K562 treated with DMSO at 1 percent for 48 hours (cell line): Measurements from ENCODE around the gene ADM2. TPM values are rescaled to one million over a fixed set of nuclear protein-coding genes. Genes with fewer than 3 reads are reported as not detected.

Experiments
- total RNA-seq: library from RNA; unstranded; fragments of 300-600 nt; gene quantifications from 2 replicates; pipeline ENCODE4 v1.2.3, GENCODE V29; 2022; ENCODE audit warnings: low replicate concordance; ENCODE audit errors: extremely low read depth

Gene ADM2
- total RNA-seq = not detected in 2 replicates

GRCh38 chr22:50481440-50482106 lies at the start of gene ADM2:
Gene ADM2 (plus strand): TSS chr22:50481543. CDS start chr22:50481848, 305 bp downstream.

GRCh38 chr22:50474710-50475651 lies 6.4 kb upstream of the ADM2 start, which contains the start of gene SBF1:
Gene SBF1 (minus strand): TSS chr22:50475035. CDS start chr22:50474840, 195 bp downstream.

GRCh38 chr22:50486561-50487289 lies 5.4 kb downstream of the ADM2 start, which contains the start of gene MIOX:
Gene MIOX (plus strand): TSS chr22:50486859. CDS start chr22:50486898, 39 bp downstream.

GRCh38 chr22:50507421-50507990 lies 26.2 kb downstream of the ADM2 start, which contains the start of gene LMF2:
Gene LMF2 (minus strand): TSS chr22:50507702. CDS start chr22:50507675, 27 bp downstream.

GRCh38 chr22:50507991-50508884 lies 26.9 kb downstream of the ADM2 start, which contains the start of gene NCAPH2:
Gene NCAPH2 (plus strand): TSS chr22:50508224. CDS start chr22:50508338, 114 bp downstream.

GRCh38 chr22:50525104-50525857 lies 43.9 kb downstream of the ADM2 start, which contains the start of gene SCO2:
Gene SCO2 (minus strand): TSS chr22:50525598. CDS start chr22:50524411, 1,187 bp downstream.

GRCh38 chr22:50529897-50530579 lies 48.7 kb downstream of the ADM2 start, which contains the start of gene TYMP:
Gene TYMP (minus strand): TSS chr22:50530012. CDS start chr22:50529709, 303 bp downstream.

Other genes starting within 250 kb of the ADM2 start
- gene TUBGCP6, start 236.5 kb upstream of the ADM2 start, total RNA-seq = not detected in 2 replicates
- gene HDAC10, start 230.3 kb upstream of the ADM2 start, total RNA-seq = not detected in 2 replicates
- not detected in 2 replicates for gene MAPK12, start 219.9 kb upstream of the ADM2 start, total RNA-seq
- gene MAPK11, start 211.2 kb upstream of the ADM2 start, total RNA-seq = not detected in 2 replicates
- not detected in 2 replicates for gene PLXNB2, start 173.9 kb upstream of the ADM2 start, total RNA-seq
- not detected in 2 replicates for gene DENND6B, start 154.5 kb upstream of the ADM2 start, total RNA-seq
- 112 TPM in 1 of 2 replicates, not detected in the other for gene PPP6R2, start 138.2 kb upstream of the ADM2 start, total RNA-seq
- 58.0 TPM in 1 of 2 replicates, not detected in the other for gene SBF1, start 6.5 kb upstream of the ADM2 start, total RNA-seq
- not detected in 2 replicates for gene MIOX, start 5.3 kb downstream of the ADM2 start, total RNA-seq
- not detected in 2 replicates for gene LMF2, start 26.2 kb downstream of the ADM2 start, total RNA-seq
- not detected in 2 replicates for gene NCAPH2, start 26.7 kb downstream of the ADM2 start, total RNA-seq
- gene SCO2, start 44.1 kb downstream of the ADM2 start, total RNA-seq = not detected in 2 replicates
- not detected in 2 replicates for gene TYMP, start 48.5 kb downstream of the ADM2 start, total RNA-seq
- gene KLHDC7B, start 64.4 kb downstream of the ADM2 start, total RNA-seq = not detected in 2 replicates
- gene SYCE3, start 81.4 kb downstream of the ADM2 start, total RNA-seq = not detected in 2 replicates
- not detected in 2 replicates for gene CPT1B, start 96.9 kb downstream of the ADM2 start, total RNA-seq
- gene CHKB, start 101.3 kb downstream of the ADM2 start, total RNA-seq = not detected in 2 replicates
- gene MAPK8IP2, start 119.2 kb downstream of the ADM2 start, total RNA-seq = not detected in 2 replicates
- not detected in 2 replicates for gene ARSA, start 146.6 kb downstream of the ADM2 start, total RNA-seq
- not detected in 2 replicates for gene SHANK3, start 191.3 kb downstream of the ADM2 start, total RNA-seq